H1 (cell line): ENCODE results near the gene SLC16A9. TPM values are rescaled to one million over a fixed set of nuclear protein-coding genes. Genes with fewer than 3 reads are reported as not detected.

Source experiments
- CTCF ChIA-PET: fragments of 300-600 bp; sonication (Branson Sonifier 250); formaldehyde crosslinking; loops from one replicate; lab custom pipeline; 2021; ENCODE audit not compliant: partially characterized antibody; lab: Charles Lee
- POLR2A ChIA-PET: fragments of 300-600 bp; sonication (Branson Sonifier 250); formaldehyde crosslinking; loops from one replicate; lab custom pipeline; 2021; ENCODE audit warnings: inconsistent platforms; ENCODE audit not compliant: partially characterized antibody; lab: Charles Lee
- DNase-seq, 2 experiments: peaks; one replicate each; pipeline versions ENCODE4 v3.0.0 to v3.0.0-alpha.2; 2010 to 2022; ENCODE audit warnings: low spot score in 2 of 2, low read depth in 1 of 2, mixed read lengths in 1 of 2
- FAIRE-seq: peaks from 2 replicates; lab custom pipeline; 2011; peaks lifted over from hg19 to GRCh38; lab: Jason Lieb, UNC
- H2AFZ ChIP-seq: 2 replicates; pipeline ENCODE4 v1.8.1; 2012; ENCODE audit warnings: low read length, inconsistent platforms
- H2AK5ac ChIP-seq: 2 replicates; pipeline ENCODE4 v1.6.1; 2013; ENCODE audit warnings: low read depth, low read length
- H2BK120ac ChIP-seq: replicated peaks from 2 replicates; pipeline ENCODE3; 2013; ENCODE audit warnings: low read depth, low read length, inconsistent platforms
- H2BK12ac ChIP-seq: 2 replicates; pipeline ENCODE4 v1.6.1; 2013; ENCODE audit warnings: low read depth, low read length
- H2BK15ac ChIP-seq: 2 replicates; pipeline ENCODE4 v1.6.1; 2013; ENCODE audit warnings: low read length
- H2BK20ac ChIP-seq: 2 replicates; pipeline ENCODE4 v1.6.1; 2013; ENCODE audit warnings: low read length
- H2BK5ac ChIP-seq: 2 replicates; pipeline ENCODE4 v1.6.1; 2013; ENCODE audit warnings: low read depth, low read length
- H3K14ac ChIP-seq: 2 replicates; pipeline ENCODE4 v1.6.1; 2013; ENCODE audit warnings: inconsistent platforms; ENCODE audit not compliant: insufficient read length
- H3K18ac ChIP-seq: 2 replicates; pipeline ENCODE4 v1.6.1; 2013; ENCODE audit warnings: low read length; ENCODE audit errors: extremely low read depth
- H3K23ac ChIP-seq: 2 replicates; pipeline ENCODE4 v1.6.1; 2013; ENCODE audit warnings: inconsistent platforms; ENCODE audit not compliant: insufficient read length
- H3K23me2 ChIP-seq: 2 replicates; pipeline ENCODE4 v1.6.1; 2013; ENCODE audit warnings: low read depth, low read length
- H3K27ac ChIP-seq: 2 replicates; pipeline ENCODE4 v1.6.1; 2011; ENCODE audit warnings: low read depth, low read length, inconsistent platforms
- H3K27me3 ChIP-seq, 4 experiments: replicated peaks in 1 of 4; 1 replicate in 1 of 4; 2 replicates in 3 of 4; pipeline versions ENCODE4 v1.6.1 to v1.8.1; 2011 to 2013; ENCODE audit warnings: low read length in 3 of 4, mild to moderate bottlenecking in 3 of 4, inconsistent platforms in 2 of 4, mixed read lengths in 2 of 4, moderate library complexity in 1 of 4; ENCODE audit not compliant: control insufficient read depth in 3 of 4, insufficient read depth in 3 of 4; ENCODE audit errors: extremely low read depth in 1 of 4
- H3K36me3 ChIP-seq, 4 experiments: 2 replicates each; pipeline versions ENCODE4 v1.6.1 to v1.8.1; 2011 to 2013; ENCODE audit warnings: mild to moderate bottlenecking in 4 of 4, low read length in 3 of 4, moderate library complexity in 2 of 4, control low read depth in 1 of 4, inconsistent platforms in 1 of 4; ENCODE audit not compliant: insufficient read depth in 4 of 4, control insufficient read depth in 2 of 4
- H3K4ac ChIP-seq: replicated peaks from 2 replicates; pipeline ENCODE3; 2013; ENCODE audit warnings: low read length, low read depth, mixed read lengths, inconsistent platforms; ENCODE audit not compliant: insufficient read length
- H3K4me1 ChIP-seq, 4 experiments: replicated peaks in 1 of 4; 1 replicate in 1 of 4; 2 replicates in 3 of 4; pipeline versions ENCODE4 v1.6.1 to v1.8.1; 2011 to 2013; ENCODE audit warnings: low read length in 3 of 4, inconsistent platforms in 2 of 4, mixed read lengths in 1 of 4; ENCODE audit not compliant: insufficient read depth in 4 of 4, control insufficient read depth in 3 of 4
- H3K4me2 ChIP-seq, 2 experiments: 2 replicates each; pipeline versions ENCODE4 v1.6.1 to v1.8.1; 2011 to 2013; ENCODE audit warnings: low read depth in 2 of 2, low read length in 2 of 2, control low read depth in 1 of 2, inconsistent platforms in 1 of 2, mild to moderate bottlenecking in 1 of 2; ENCODE audit not compliant: insufficient read depth in 1 of 2
- H3K4me3 ChIP-seq, 4 experiments: fragments of 200-600, 300-600 bp in 1 of 4; sonication (generic), shearing (Covaris generic), sonication (Bioruptor Twin) in 1 of 4; 2 replicates each; pipeline versions ENCODE4 v1.5.1 to v1.8.1; 2011 to 2016; ENCODE audit warnings: low read length in 4 of 4, low read depth in 3 of 4, control low read depth in 2 of 4, inconsistent platforms in 2 of 4, mild to moderate bottlenecking in 2 of 4, mixed read lengths in 1 of 4, moderate library complexity in 1 of 4; ENCODE audit not compliant: insufficient read depth in 2 of 4; ENCODE audit errors: extremely low read depth in 1 of 4
- H3K56ac ChIP-seq: replicated peaks from 2 replicates; pipeline ENCODE3; 2013; ENCODE audit warnings: low read depth, mild to moderate bottlenecking, mixed read lengths, low read length, inconsistent platforms; ENCODE audit not compliant: insufficient read length
- H3K79me1 ChIP-seq: 2 replicates; pipeline ENCODE4 v1.6.1; 2013; ENCODE audit warnings: low read depth, low read length, control low read depth
- H3K79me2 ChIP-seq, 2 experiments: 2 replicates each; pipeline versions ENCODE4 v1.6.1 to v1.8.1; 2012 to 2013; ENCODE audit warnings: low read length in 2 of 2, mild to moderate bottlenecking in 2 of 2, inconsistent platforms in 1 of 2; ENCODE audit not compliant: insufficient read depth in 2 of 2, control insufficient read depth in 1 of 2
- H3K9ac ChIP-seq, 4 experiments: replicated peaks in 1 of 4; 1 replicate in 1 of 4; 2 replicates in 3 of 4; pipeline versions ENCODE4 v1.6.1 to v1.8.1; 2011 to 2013; ENCODE audit warnings: low read depth in 3 of 4, low read length in 3 of 4, control low read depth in 2 of 4, mild to moderate bottlenecking in 2 of 4, moderate library complexity in 2 of 4, inconsistent platforms in 1 of 4; ENCODE audit errors: extremely low read depth in 1 of 4
- H3K9me3 ChIP-seq, 2 experiments: 2 replicates each; pipeline versions ENCODE4 v1.6.1 to v1.8.1; 2012 to 2013; ENCODE audit warnings: mild to moderate bottlenecking in 2 of 2, moderate library complexity in 2 of 2, control low read depth in 1 of 2, inconsistent platforms in 1 of 2, low read depth in 1 of 2, low read length in 1 of 2, mixed read lengths in 1 of 2; ENCODE audit not compliant: insufficient read depth in 2 of 2
- H4K20me1 ChIP-seq, 2 experiments: replicated peaks in 1 of 2; 2 replicates each; pipeline versions ENCODE3 to v1.8.1; 2011 to 2013; ENCODE audit warnings: inconsistent platforms in 2 of 2, low read length in 2 of 2, mild to moderate bottlenecking in 1 of 2; ENCODE audit not compliant: insufficient read depth in 2 of 2, control insufficient read depth in 1 of 2
- H4K5ac ChIP-seq: 2 replicates; pipeline ENCODE4 v1.6.1; 2013; ENCODE audit warnings: low read length, low read depth, mixed read lengths, inconsistent platforms; ENCODE audit not compliant: insufficient read length
- H4K8ac ChIP-seq: 2 replicates; pipeline ENCODE4 v1.8.0; 2013; ENCODE audit warnings: mild to moderate bottlenecking, moderate library complexity, low read length, inconsistent platforms; ENCODE audit not compliant: insufficient read depth; ENCODE audit errors: extremely low read depth
- H4K91ac ChIP-seq: replicated peaks from 2 replicates; pipeline ENCODE3; 2013; ENCODE audit warnings: low read length, mixed read lengths, inconsistent platforms; ENCODE audit not compliant: insufficient read length
- EZH2 ChIP-seq: fragments of 200-600 bp; sonication (generic); IDR thresholded peaks from 2 replicates; pipeline ENCODE4 v1.7.1; 2012; ENCODE audit warnings: low read depth, mild to moderate bottlenecking, moderate library complexity, low read length, inconsistent platforms; ENCODE audit not compliant: severe bottlenecking
- NANOG ChIP-seq: IDR thresholded peaks from 2 replicates; pipeline ENCODE4 v1.6.1; 2011; ENCODE audit warnings: low read length, low read depth, mild to moderate bottlenecking, inconsistent platforms; ENCODE audit not compliant: insufficient read depth, poor library complexity, severe bottlenecking
- POU5F1 ChIP-seq: IDR thresholded peaks from 2 replicates; pipeline ENCODE4 v1.6.1; 2011; ENCODE audit warnings: low read depth, mild to moderate bottlenecking, low read length, moderate library complexity
- TEAD4 ChIP-seq: IDR thresholded peaks from 2 replicates; pipeline ENCODE4 v1.6.1; 2012; ENCODE audit warnings: low read depth, low read length, inconsistent platforms, mixed read lengths
- WGBS, 2 experiments: shearing (Covaris generic) in 1 of 2; methylation state at CpG; one replicate each; pipeline versions ENCODE4 v1.1.6 to v1.1.7; 2013 to 2015; ENCODE audit warnings: low lambda C conversion rate in 2 of 2, mixed read lengths in 2 of 2, inconsistent platforms in 1 of 2, low coverage in 1 of 2, missing lambda C conversion rate in 1 of 2; ENCODE audit not compliant: insufficient replicate concordance in 2 of 2, insufficient coverage in 1 of 2, insufficient read length in 1 of 2; ENCODE audit errors: extremely low coverage in 1 of 2, missing lambda C conversion rate in 1 of 2; 5-methylcytosine and 5-hydroxymethylcytosine counted together
- polyA plus RNA-seq, 7 experiments: library from polyadenylated mRNA; depleted of rRNA in 3 of 7; stranded (reverse) in 5 of 7; unstranded in 2 of 7; fragments of >200 nt in 5 of 7; fragments of 200-250 nt in 2 of 7; gene quantifications; 1 replicate in 5 of 7; 2 replicates in 1 of 7; 4 replicates in 1 of 7; pipeline versions ENCODE4 v1.2.1 to v1.2.3, GENCODE V29; 2011 to 2013; ENCODE audit warnings: missing spikeins in 2 of 7, mixed read lengths in 2 of 7
- total RNA-seq: library from RNA; stranded (reverse); fragmentation: NEBNext Ultra II Directional; extraction: Animal tissue kit (Norgen Biotek cat#: 25700); gene quantifications from 2 replicates; pipeline ENCODE4 v1.2.1, GENCODE V29; 2021

The SLC16A9 gene
- total and polyA plus RNA-seq, 2 of the 8 experiments (the other 6 are each of a cell fraction or from before 2014, with no cell fraction given), result 11.2 to 20.5 TPM

GRCh38 chr10:59735296-59735695, 25.6 kb upstream of the SLC16A9 start:
- no peak overlapping the region for H2BK20ac ChIP-seq
- H4K8ac ChIP-seq, result no peak overlapping the region
- DNase-seq (no peak), FAIRE-seq (no peak)
- ChIA-PET POLR2A (no interaction called here), CTCF (interaction anchor here (0.6 to 1.8 kb wide), 3 partner anchors 11 to 15 kb away, joined by 3 to 5 read pairs (median 4); no protein-coding TSS in a partner anchor)
- no peak overlapping the region for H2BK5ac ChIP-seq
- H3K36me3 ChIP-seq, result no peaks in the 10 kb centered on the region
- peaks cover 3 to 6% of the 10 kb centered on the region in 2 experiments; a peak in 3 of 4 replicates for H3K9me3 ChIP-seq
- no peak overlapping the region for H3K18ac ChIP-seq
- H3K4me3 ChIP-seq, result no peak overlapping the region
- no peak overlapping the region for H3K23ac ChIP-seq
- H3K79me2 ChIP-seq, result no peaks in the 10 kb centered on the region
- no peak overlapping the region for H3K14ac ChIP-seq
- H4K5ac ChIP-seq, result no peak overlapping the region
- H4K91ac ChIP-seq, result no peak overlapping the region
- no peak overlapping the region for H3K4me2 ChIP-seq
- no peaks in the 10 kb centered on the region for H3K79me1 ChIP-seq
- no peaks in the 10 kb centered on the region for H3K27me3 ChIP-seq
- no peak overlapping the region for H2BK12ac ChIP-seq
- H3K27ac ChIP-seq, result no peak overlapping the region
- no peak overlapping the region for H2AK5ac ChIP-seq
- H3K4me1 ChIP-seq, result no peaks in the 10 kb centered on the region
- no peak overlapping the region for H3K9ac ChIP-seq
- H2AFZ ChIP-seq, result no peak overlapping the region
- no peaks in the 10 kb centered on the region for H3K23me2 ChIP-seq
- 86% methylated on average over 1 of the region's 1 CpG; no CpG with 5 or more reads in 1 of the 2 experiments for WGBS, 2 experiments
- H3K56ac ChIP-seq, result no peak overlapping the region
- H2BK15ac ChIP-seq, result no peak overlapping the region
- no peaks in the 10 kb centered on the region for H4K20me1 ChIP-seq
- no peak overlapping the region for H2BK120ac ChIP-seq
- no peak overlapping the region for H3K4ac ChIP-seq
- TF ChIP-seq EZH2 (no peak), NANOG (no peak), POU5F1 (no peak), TEAD4 (no peak)
